Inferior parietal cortex (tissue), 1 donor: ENCODE results near the gene SCFD1.
A peak's percentile ranks its signal among the peaks of the same experiment; 100 is the strongest.
"Not testable (repeated sequence)": the region's sequence is repeated elsewhere in the genome, so short reads cannot be mapped to it uniquely, and the experiment has no call there.

ENCODE experiments used
- DNase-seq: peaks from one replicate; pipeline ENCODE4 v3.0.0-alpha.2; 2016; ENCODE audit errors: extremely low spot score

Gene SCFD1, protein sequence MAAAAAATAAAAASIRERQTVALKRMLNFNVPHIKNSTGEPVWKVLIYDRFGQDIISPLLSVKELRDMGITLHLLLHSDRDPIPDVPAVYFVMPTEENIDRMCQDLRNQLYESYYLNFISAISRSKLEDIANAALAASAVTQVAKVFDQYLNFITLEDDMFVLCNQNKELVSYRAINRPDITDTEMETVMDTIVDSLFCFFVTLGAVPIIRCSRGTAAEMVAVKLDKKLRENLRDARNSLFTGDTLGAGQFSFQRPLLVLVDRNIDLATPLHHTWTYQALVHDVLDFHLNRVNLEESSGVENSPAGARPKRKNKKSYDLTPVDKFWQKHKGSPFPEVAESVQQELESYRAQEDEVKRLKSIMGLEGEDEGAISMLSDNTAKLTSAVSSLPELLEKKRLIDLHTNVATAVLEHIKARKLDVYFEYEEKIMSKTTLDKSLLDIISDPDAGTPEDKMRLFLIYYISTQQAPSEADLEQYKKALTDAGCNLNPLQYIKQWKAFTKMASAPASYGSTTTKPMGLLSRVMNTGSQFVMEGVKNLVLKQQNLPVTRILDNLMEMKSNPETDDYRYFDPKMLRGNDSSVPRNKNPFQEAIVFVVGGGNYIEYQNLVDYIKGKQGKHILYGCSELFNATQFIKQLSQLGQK

DNA sequence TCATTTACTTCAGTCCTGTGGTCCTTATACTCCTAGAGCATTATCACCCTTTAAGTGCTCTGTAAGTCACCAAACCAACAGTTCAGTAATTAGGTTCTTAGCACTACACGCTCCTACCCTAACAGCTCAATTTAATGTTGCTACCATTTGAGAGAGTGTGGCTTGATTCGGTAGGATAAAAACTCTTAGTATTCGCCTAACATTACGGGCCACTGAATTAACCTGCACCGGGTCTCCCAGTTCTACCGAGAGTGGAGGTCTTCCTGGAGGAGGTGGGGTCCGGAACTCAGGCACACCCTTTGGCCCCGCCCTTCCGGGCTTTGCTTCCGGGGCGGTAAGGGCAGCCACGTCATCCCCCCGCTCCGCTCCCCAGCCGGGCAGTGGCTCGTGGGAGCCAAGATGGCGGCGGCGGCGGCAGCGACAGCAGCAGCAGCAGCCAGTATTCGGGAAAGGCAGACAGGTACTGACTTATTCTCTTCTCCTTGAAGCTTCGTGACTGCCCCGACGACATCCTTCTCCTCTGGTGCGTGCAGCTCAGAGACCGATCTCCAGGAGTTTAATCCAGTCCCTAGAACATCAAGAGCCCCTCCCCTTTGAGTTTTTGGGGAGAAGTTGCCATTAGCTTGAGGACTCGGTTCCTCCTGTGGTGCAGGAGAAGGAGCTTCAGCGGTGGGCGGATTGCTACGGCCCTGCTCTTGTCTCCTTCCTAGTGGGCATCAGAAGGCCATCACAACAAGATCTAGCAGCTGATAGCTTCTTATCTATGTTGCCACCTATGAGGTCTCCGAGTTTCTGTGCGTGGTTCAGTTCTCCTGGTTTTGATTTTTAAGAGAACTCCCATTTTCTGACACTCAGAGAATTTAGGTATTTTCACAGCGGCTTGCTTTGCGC, at the start of gene SCFD1:
Gene SCFD1 (plus strand): TSS at position 380 of the 891 bp plus-strand sequence. CDS start 20 bp downstream, at position 400.
- DNase-seq, result peak; percentile 94

DNA sequence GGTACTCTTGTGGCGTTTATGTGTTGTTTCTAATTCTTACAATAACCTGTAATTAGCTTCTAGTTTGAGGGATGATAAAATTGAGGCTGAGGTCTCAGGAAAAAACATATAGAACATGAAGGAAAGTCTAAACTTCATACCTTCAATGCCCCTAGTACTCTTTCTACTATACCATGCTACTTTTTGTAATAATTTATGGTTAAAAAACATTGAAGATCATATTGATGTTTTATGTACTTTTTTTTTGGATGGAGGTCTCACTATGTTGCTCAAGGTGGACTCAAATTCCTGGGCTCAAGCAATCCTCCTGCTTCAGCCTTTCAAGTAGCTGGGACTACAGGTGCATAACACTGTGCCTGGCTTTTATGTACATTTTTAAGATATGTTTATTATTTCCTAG, 49.3 kb upstream of the SCFD1 start:
- no peak for DNase-seq

DNA sequence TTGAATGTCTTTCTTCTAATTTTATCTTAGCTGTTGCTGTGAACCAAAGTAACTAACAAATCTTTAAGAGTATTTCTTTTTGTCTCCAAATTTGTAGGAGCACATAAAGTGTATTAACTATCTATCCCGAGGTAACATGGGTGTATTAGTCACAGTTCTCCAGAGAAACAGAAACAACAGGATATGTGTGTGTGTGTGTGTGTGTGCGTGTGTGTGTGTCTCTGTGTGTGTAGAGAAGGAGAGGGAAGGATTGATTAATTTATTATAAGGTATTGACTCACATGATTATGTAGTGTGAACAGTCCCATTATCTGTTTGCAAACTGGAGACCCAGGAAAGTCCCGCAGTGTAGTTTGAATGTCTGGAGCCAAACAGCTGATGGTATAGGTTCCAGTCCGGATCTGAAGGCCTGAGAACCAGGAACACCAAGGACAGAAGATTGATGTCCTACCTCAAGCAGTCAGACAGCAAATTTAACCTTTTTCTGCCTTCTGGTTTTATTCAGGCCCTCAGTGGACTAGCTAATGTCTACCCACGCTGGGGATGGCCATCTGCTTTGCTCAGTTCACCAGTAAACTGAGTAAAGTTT, 48.8 kb upstream of the SCFD1 start:
- no peak for DNase-seq

DNA sequence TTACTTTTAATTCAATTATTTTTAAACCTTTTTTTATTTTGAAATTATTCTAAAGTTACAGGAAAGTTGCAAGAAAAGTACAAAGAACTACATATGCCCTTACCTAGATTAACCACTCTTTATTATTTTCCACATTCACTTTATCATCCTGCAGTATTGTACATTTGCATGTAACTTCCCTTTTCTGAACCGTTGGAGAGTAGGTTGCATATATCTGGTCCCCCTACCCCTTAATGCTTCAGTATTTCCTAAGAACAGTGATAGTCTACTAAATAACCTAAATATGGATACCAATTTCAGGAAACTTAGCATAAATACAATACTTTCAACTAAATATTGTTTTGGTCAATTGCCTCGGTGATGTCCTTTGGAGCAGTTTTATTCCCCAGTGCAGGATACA, 48.2 kb upstream of the SCFD1 start:
- no peak for DNase-seq

DNA sequence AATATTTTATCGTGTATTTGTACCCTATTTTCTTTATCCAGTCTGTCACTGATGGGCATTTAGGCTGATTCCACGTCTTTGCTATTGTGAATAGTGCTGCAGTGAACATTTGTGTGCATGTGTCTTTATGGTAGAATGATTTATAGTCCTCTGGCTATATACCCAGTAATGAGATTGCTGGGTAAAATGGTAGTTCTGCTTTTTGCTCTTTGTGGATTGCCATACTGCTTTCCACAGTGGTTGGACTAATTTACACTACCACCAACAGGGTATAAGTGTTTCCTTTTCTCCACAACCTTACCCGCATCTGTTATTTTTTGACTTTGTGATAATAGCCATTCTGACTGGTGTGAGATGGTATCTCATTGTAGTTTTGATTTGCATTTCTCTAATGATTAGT, 47.3 kb upstream of the SCFD1 start:
- not testable (repeated sequence) for DNase-seq

DNA sequence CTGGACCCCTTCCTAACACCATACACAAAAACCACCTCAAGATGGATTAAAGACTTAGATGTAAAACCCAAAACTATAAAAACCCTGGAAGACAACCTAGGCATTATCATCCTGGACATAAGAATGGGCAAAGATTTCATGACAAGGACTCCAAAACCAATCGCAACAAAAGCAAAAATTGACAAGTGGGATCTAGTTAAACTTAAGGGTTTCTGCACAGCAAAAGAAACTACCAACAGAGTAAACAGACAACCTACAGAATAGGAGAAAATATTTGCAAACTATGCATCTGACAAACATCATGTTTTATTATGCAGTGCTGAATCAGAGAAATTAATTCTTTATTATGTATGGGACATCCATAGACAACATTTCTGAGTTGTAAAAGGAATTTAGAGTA, 45.8 kb upstream of the SCFD1 start:
- not testable (repeated sequence) for DNase-seq

DNA sequence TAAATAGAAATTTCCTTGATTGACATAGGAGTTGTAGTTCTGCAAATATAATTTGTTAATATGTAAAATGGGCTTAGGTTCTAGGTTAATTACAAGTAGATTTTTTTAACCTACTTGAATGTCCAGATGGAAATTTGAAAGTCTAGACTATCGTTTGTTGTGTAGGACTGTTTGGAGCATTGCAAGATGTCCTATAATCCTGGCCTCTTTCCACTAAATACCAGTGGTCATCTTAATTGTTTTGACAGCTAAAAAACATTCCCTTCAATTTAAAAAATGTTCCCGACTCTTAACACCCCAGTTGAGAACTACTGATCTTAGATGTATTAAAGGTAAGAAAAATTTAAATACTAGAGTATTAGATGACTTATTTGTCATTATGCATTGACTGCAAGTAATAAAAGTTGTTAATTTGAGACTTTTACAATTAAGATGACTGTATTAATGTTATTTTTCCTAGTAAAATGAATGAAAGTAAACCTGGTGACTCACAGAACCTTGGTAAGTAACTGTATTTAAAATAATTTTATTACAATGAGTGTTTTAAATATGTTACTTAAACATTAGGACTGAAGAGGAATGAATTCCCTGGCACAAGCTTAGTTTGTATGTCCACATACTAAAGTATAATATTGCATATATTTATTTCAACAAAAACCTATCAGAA, 41.4 kb upstream of the SCFD1 start:
- no peak for DNase-seq

DNA sequence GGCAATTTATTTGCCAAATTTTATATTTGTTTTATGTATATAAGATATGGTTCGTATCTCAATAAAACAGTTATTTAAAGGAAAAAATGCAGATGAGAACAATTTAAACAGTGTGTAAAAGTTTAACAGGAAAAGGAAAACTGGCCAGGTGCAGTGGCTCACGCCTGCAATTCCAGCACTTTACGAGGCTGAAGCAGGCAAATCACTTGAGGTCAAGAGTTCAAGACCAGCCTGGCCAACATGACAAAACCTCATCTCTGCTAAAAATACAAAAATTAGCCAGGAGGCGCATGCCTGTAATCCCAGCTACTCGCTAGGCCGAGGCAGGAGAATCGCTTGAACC, 40.9 kb upstream of the SCFD1 start:
- no peak for DNase-seq

DNA sequence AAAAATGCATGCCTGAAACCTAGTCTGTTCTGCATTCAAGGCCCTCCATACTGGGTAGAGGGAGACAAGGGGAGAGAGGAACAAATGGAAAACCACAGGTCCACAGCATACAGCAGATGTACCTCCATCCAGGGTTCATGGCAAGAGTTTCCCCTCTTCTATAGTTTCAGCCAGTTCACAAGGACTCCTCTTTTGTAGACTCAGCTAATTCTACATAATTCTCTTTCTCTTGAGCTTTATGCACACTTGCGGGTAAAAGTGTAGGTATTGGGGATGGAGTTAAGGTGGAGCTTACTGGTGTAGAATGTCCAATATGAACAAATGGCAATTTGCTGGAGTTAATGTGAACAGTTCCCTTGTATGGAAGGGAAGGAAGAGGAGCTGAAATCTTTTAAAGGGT, 39.7 kb upstream of the SCFD1 start:
- no peak for DNase-seq

DNA sequence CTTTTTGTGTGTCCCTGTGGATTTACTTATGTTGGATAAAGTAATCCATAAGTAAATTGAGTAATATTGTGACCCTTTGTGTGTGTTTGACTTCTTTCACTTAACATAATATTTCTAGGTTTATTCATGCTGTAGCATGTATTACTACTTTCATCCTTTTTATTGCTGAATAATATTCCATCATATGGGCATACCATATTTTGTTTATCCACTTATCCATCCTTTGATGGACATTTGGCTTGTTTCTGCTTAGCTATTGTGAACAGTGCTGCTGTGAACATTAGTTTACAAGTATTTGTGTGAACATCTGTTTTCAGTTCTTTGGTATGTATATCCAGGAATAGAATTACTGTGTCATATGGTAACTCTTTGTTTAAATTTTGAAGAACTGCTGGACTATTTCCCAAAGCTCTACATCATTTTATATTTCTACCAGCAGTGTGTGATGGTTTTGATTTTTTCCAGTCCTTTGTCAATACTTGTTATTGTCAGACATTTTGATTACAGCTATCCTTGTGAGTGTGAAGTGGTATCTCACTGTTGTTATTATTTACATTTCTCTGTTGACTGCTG, 38.0 kb upstream of the SCFD1 start:
- DNase-seq, result no peak

DNA sequence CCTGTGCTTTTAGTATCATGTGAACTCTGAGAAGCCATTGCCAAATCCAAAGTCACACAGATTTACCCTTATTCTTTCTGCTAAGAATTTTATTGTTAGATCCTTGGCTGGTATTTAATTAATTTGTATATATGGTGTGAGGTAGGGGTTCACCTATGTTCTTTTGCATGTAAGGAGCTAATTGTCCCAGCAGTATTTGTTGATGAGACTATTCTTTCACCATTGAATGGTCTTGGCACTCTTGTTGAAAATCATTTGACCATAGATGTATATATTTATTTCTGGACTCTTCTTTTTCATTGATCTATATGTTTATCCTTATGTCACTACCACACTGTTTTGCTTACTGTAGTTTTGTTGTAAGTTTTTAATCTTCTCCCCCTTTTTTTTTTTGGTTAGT, 36.9 kb upstream of the SCFD1 start:
- no peak for DNase-seq

DNA sequence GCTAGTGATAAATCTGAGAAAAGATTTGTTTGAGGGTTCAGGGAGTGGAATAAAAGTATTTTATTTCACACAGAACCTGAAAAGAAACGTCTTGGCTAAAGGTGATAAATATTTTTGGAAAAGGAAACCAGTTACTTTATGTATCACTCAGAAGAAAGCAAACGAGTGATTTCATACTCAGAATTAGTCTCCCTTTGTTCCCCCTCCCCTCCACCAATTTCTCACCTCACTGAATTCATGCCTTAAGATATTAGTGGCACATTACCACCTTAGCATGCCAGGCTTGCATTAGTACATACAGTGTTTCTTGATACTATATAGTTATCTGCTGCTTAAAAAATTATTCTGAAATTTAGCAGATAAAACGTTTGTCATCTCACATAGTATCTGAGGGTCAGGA, 35.0 kb upstream of the SCFD1 start:
- no peak for DNase-seq

DNA sequence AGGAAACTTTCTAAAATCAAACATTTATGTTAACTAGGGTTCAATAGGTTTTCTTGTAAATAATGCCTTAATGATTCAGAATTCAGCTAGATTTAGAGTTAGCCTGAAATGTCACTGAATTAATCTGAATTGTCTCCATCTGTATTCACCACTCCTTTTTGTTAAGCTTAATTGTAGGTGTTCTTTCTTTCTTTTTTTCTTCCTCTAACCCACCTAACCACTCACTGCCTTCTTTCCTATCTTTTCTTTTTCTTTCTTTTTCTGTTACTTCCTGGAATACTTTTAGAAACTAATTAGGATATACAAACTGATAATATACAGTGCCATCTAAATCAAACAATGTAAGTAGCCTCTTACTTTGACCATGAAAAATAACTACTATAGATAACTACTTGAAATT, 33.2 kb upstream of the SCFD1 start:
- DNase-seq, result no peak

DNA sequence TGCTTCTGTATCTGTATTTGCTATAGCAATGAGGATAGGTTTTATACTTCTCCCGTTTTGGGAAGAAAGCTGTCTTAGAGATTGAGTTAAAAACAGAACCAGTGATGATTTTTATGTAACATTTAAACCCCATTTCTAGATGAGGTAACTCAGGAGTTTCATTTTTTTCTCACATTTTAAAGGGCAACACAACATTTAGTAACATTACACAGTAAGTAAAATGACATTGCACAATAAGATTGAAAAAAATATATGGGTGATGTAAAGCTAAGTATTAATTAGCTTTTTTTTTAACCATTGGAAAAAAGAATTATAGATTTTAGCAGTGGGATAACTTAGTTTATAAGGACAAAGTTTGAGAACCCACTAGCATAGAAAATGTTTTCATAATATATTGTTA, 25.2 kb upstream of the SCFD1 start:
- DNase-seq, result no peak

DNA sequence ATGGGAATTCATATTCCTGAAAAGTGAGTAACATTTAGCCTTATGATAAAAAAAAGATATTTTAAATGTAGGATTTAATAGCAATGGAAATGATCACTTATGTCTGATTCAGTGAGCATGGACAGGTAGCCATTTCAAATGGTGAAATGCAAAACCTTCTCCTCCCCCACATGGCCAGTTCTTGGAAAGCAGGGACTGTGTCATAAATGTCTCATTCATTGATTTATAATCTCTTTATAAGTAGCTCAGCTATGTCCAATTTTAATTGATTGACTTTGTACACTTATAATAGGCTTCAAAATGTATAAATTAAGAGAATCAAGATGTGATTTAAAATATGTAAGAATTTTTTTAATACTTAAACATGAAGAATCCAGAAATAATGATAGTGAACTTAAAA, 24.6 kb upstream of the SCFD1 start:
- DNase-seq, result no peak

DNA sequence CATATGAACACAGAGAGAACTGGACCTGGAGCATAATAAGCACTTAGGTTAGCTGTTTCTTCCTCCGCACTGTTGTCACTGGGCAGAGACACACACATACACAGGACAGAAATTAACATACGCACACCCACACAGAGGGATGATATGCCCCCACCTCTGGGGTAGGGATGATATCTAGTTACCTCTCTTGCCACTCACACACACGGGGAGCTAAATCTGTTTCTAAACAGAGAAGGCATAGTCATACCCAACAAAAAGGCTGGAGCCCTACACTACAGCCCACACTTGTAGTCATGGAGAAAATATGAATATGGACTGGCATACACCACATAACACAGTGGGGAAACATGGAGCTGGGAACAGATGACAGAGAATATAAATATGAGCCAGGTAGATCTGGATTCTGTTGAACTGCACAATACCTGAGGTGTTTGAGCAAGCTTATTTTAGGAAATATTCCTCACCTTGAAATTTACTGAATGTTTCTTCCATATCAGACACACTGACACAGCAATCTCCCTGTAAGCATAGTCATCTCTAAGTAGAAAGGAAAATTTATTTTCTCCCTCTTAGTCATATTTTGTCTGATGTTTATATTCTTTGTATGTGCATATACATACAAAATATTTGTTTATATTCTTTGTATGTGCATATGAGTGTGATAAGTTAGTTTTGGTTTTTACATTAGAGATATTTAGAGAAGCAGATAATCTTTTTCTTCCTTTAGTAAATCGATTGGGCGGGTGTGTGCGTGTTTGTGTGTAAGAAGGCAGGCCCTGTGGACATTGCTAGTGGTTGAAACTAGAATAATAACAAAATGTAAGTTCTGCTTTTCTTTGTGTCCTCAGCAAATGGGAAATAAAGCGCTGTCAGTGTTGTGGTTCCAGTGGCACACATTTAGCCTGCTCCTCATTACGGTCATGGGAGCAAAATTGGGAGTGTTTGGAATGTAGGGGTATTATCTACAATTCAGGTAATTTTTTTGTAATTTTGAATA, 20.9 kb upstream of the SCFD1 start:
- no peak for DNase-seq

DNA sequence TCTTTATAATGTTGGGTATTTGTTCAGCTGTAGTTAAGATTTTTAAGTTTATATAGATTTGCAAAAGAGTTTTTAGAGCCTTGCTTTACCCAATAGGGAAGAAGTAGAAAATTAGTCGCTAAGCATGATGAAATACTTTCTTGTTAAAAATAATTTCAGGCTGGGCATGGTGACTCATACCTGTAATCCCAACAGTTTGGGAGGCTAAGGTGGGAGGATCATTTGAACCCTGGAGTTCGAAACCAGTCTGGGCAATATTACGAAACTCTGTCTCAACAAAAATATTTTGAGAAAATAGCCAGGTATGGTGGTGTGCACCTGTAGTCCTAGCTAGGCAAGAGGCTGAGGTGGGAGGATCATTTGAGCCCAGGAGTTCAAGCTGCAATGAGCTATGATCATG, 18.7 kb upstream of the SCFD1 start:
- DNase-seq, result no peak

DNA sequence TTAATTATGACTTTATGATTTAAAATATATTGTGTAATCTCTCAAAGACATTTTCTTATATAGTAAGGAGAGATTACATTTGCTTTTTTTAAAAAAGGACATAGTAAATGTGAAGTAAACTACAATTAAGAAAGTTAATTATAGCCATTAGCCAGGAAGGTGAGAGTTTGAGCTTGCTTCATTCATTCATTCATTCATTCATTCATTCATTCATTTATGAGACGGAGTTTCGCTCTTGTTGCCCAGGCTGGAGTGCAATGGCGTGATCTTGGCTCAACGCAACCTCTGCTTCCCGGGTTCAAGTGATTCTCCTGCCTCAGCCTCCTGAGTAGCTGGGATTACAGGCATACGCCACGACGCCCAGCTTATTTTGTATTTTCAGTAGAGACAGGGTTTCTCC, 17.4 kb upstream of the SCFD1 start:
- not testable (repeated sequence) for DNase-seq

DNA sequence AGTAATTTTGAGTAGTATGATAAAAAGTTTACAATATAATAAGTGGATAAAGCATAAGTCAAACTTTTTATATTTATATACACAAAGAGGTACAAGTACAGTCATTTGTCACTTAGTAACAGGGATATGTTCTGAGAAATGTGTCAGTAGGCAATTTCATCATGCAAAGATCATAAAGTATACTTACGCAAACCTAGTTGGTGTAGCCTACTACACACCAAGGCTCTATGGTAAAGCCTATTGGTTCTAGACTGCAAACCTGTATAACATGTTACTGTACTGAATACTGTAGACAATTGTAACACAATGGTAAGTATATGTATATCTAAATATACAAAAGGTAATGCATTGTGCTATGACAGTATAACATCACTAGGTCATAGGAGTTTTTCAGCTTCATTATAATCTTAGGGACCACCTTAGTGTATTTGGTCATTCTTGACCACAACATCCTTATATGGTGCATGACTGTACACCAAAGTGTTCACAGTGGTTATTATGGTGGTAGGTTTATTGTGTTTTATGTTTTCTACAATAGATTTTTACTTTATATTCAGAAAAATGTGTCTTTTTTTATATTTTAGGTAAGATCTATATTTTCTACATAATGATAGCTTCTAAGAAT, 14.9 kb upstream of the SCFD1 start:
- no peak for DNase-seq
